Fibroblast of lung (primary cell): ENCODE data around the gene HDAC10. TPM values are rescaled to one million over a fixed set of nuclear protein-coding genes. Genes with fewer than 3 reads are reported as not detected.

ENCODE experiments used
- DNase-seq, 2 donors: peaks; one replicate each; pipeline versions ENCODE4 v3.0.0 to v3.0.0-alpha.2; 2010; ENCODE audit warnings: low read depth in 2 of 2
- H2AFZ ChIP-seq: 2 replicates; pipeline ENCODE4 v1.5.1; 2012; ENCODE audit warnings: low read length, control low read depth, inconsistent platforms
- H3K27ac ChIP-seq: 2 replicates; pipeline ENCODE4 v1.5.1; 2011; ENCODE audit warnings: low read length, control low read depth; ENCODE audit not compliant: insufficient read depth
- H3K27me3 ChIP-seq: 2 replicates; pipeline ENCODE4 v1.5.1; 2011; ENCODE audit warnings: mild to moderate bottlenecking, low read length; ENCODE audit not compliant: control insufficient read depth, insufficient read depth
- H3K36me3 ChIP-seq: 2 replicates; pipeline ENCODE4 v1.5.1; 2011; ENCODE audit warnings: low read length; ENCODE audit not compliant: control insufficient read depth, insufficient read depth
- H3K4me1 ChIP-seq: 2 replicates; pipeline ENCODE4 v1.5.1; 2011; ENCODE audit warnings: low read length; ENCODE audit not compliant: control insufficient read depth, insufficient read depth; ENCODE audit errors: extremely low read depth
- H3K4me2 ChIP-seq: 2 replicates; pipeline ENCODE4 v1.5.1; 2011; ENCODE audit warnings: low read length, control low read depth; ENCODE audit not compliant: insufficient read depth; ENCODE audit errors: extremely low read depth
- H3K4me3 ChIP-seq, 4 experiments: fragments of 200-600 bp in 1 of 4; sonication (generic) in 1 of 4; replicated peaks in 1 of 4; 2 replicates each; pipeline ENCODE4 v1.5.1; 2011 to 2016; ENCODE audit warnings: low read length in 4 of 4, low read depth in 3 of 4, mild to moderate bottlenecking in 3 of 4, control low read depth in 2 of 4, inconsistent platforms in 1 of 4, mixed read lengths in 1 of 4; ENCODE audit not compliant: insufficient read depth in 1 of 4; ENCODE audit errors: control extremely low read depth in 1 of 4
- H3K79me2 ChIP-seq: 2 replicates; pipeline ENCODE4 v1.5.1; 2012; ENCODE audit warnings: mild to moderate bottlenecking, low read length, inconsistent platforms; ENCODE audit not compliant: control insufficient read depth, insufficient read depth
- H3K9ac ChIP-seq: 2 replicates; pipeline ENCODE4 v1.5.1; 2011; ENCODE audit warnings: mild to moderate bottlenecking, low read length, control low read depth; ENCODE audit not compliant: insufficient read depth
- H3K9me3 ChIP-seq: 2 replicates; pipeline ENCODE4 v1.5.1; 2012; ENCODE audit warnings: low read depth, low read length; ENCODE audit not compliant: control insufficient read depth, insufficient read depth
- H4K20me1 ChIP-seq: 2 replicates; pipeline ENCODE4 v1.5.1; 2011; ENCODE audit warnings: low read length; ENCODE audit not compliant: control insufficient read depth, insufficient read depth; ENCODE audit errors: extremely low read depth
- EZH2 ChIP-seq: IDR thresholded peaks from 2 replicates; pipeline ENCODE4 v1.5.1; 2012; ENCODE audit warnings: low read length, control low read depth, mild to moderate bottlenecking; ENCODE audit errors: missing control alignments
- polyA plus RNA-seq, 2 donors: library from polyadenylated mRNA; depleted of rRNA in 1 of 2; stranded (reverse) in 1 of 2; unstranded in 1 of 2; fragments of >200 nt; gene quantifications; 2 replicates each; pipeline ENCODE4 v1.2.1, GENCODE V29; 2011 to 2012; ENCODE audit warnings: missing spikeins in 1 of 2
- total RNA-seq: library from RNA; depleted of rRNA; stranded (reverse); fragments of >200 nt; gene quantifications from 2 replicates; pipeline ENCODE4 v1.2.1, GENCODE V29; 2014
- TF ChIP-seq, protein P1 (sequence below), 2 donors: IDR thresholded peaks in 1 of 2; conservative IDR thresholded peaks in 1 of 2; 1 replicate in 1 of 2; 2 replicates in 1 of 2; pipeline ENCODE4 v1.5.1; 2011 to 2012; ENCODE audit warnings: low read length in 2 of 2, control low read depth in 1 of 2, inconsistent platforms in 1 of 2, low read depth in 1 of 2, mild to moderate bottlenecking in 1 of 2

Gene HDAC10
- total and polyA plus RNA-seq, 2 donors (not counting 1 experiment from before 2014, with no cell fraction given): 5.1 to 27.6 TPM

DNA sequence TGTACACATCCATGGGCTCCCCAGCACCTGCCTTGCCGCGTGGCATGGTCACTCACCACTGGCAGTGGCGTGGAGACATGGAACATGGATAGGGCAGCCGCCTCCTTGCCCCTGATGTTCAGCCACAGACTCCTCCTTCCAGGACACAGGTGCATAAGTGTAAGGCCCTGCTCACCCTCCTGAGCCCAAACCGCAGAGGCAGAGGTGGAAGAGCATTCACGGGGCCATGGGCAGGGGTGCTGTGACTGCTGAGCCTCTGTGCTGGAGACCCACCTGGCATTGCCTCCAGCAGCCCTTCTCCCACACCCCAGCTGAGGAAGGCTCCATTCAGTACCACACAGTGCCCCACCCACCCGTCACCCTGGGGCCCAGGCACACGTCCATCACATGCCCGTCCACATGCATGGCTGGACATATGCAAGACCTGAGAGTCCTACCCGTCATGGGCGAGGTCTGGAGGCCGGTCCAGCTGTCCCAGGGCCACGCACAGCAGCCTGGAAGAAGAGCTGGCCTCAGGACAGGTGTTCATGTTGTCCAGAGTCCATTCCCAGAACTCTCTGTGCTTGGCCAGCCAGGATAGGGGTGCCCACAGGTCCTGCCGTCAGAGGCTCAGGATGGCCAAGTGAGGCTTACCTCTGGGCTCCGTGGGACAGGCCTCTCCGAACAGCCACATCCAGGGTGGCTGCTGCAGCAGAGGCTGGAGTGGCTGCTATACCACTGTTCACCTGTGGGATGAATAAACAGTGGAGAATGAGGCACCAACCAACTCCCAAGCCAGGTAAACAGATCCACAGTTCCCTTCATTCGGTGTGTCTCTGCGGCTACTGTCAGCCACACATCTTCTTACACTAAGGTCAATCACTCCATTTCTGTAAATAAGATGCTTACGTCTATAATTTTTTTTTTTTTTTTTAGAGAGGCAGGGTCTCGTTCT lies 4.6 kb downstream of the HDAC10 start:
- Histone ChIP-seq H2AFZ (no peak overlapping the region), H4K20me1 (no peaks in the 10 kb centered on the region), H3K4me3 (peak overlapping the region in 1 of 4 experiments; percentile 94), H3K79me2 (peaks cover 49% of the 10 kb centered on the region), H3K27me3 (no peaks in the 10 kb centered on the region), H3K4me2 (no peak overlapping the region), H3K36me3 (peaks cover 30% of the 10 kb centered on the region), H3K9ac (no peak overlapping the region), H3K27ac (no peak overlapping the region), H3K9me3 (no peaks in the 10 kb centered on the region), H3K4me1 (peaks cover 18% of the 10 kb centered on the region)
- no peak for TF ChIP-seq EZH2
- TF ChIP-seq, protein P1, sequence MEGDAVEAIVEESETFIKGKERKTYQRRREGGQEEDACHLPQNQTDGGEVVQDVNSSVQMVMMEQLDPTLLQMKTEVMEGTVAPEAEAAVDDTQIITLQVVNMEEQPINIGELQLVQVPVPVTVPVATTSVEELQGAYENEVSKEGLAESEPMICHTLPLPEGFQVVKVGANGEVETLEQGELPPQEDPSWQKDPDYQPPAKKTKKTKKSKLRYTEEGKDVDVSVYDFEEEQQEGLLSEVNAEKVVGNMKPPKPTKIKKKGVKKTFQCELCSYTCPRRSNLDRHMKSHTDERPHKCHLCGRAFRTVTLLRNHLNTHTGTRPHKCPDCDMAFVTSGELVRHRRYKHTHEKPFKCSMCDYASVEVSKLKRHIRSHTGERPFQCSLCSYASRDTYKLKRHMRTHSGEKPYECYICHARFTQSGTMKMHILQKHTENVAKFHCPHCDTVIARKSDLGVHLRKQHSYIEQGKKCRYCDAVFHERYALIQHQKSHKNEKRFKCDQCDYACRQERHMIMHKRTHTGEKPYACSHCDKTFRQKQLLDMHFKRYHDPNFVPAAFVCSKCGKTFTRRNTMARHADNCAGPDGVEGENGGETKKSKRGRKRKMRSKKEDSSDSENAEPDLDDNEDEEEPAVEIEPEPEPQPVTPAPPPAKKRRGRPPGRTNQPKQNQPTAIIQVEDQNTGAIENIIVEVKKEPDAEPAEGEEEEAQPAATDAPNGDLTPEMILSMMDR (conservative IDR thresholded peaks at IDR 0.05 in 1 of 2, IDR thresholded peaks at IDR 0.05 in 1 of 2; ENCODE audit: low read depth in 1 of 2, low read length in 2 of 2): no peak
- no peak for DNase-seq

DNA sequence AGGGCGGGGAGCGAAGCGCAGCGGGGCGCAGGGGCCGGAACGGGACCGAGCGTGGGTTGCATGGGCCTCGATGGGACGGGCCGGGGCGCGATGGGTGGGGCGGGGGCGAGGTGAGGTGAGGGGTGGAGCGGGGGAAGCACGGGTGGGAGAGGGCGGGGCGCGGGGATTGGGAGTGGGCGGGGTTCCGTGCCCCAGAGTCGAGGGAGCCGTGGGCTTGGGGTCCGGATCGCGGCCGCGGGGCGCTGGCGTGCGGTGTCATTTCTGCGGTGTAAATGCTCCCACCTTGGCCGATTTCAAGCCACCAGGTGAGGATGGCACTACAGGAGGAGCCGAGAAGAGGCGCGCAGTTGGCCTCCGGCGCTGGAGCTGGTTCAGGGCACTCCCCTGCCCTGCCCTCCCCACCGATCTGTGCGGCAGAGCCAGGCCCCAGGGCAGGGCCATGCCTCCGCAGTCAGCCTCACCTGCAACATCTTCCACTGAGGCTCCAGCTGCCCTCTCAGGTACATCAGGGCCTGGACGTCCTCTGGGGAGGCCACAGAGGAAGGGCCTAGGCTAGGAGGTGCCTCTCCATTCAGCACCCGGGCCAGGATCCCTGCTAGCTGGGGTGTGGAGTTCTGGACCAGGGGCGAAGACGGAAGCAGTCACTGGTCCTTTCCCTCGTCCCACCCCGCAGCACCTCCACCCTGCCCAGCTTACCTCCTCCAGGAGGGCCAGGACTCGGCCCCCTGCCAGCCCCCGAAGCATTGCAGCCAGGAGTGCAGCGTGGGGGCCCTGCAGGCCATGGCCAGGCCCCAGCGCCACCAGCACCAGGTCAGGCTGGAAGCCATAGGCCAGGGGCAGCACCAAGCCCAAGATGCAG lies 5.6 kb downstream of the HDAC10 start:
- Histone ChIP-seq H3K9ac (peak overlapping the region; percentile 94), H3K36me3 (peaks cover 30% of the 10 kb centered on the region), H3K27ac (peak overlapping the region; percentile 88), H2AFZ (peak overlapping the region; percentile 59), H3K79me2 (peaks cover 55% of the 10 kb centered on the region), H3K4me1 (peaks cover 20% of the 10 kb centered on the region), H3K9me3 (no peaks in the 10 kb centered on the region), H3K4me3 (peak overlapping the region; percentile 93 to 100 (median 95)), H3K27me3 (no peaks in the 10 kb centered on the region), H4K20me1 (no peaks in the 10 kb centered on the region), H3K4me2 (peak overlapping the region; percentile 98)
- no peak for DNase-seq
- TF ChIP-seq, protein P1 (conservative IDR thresholded peaks at IDR 0.05 in 1 of 2, IDR thresholded peaks at IDR 0.05 in 1 of 2; ENCODE audit: low read depth in 1 of 2, low read length in 2 of 2): no peak
- TF ChIP-seq EZH2: no peak
